ENCODE measurements around the gene LDB2.

The LDB2 gene

DNA sequence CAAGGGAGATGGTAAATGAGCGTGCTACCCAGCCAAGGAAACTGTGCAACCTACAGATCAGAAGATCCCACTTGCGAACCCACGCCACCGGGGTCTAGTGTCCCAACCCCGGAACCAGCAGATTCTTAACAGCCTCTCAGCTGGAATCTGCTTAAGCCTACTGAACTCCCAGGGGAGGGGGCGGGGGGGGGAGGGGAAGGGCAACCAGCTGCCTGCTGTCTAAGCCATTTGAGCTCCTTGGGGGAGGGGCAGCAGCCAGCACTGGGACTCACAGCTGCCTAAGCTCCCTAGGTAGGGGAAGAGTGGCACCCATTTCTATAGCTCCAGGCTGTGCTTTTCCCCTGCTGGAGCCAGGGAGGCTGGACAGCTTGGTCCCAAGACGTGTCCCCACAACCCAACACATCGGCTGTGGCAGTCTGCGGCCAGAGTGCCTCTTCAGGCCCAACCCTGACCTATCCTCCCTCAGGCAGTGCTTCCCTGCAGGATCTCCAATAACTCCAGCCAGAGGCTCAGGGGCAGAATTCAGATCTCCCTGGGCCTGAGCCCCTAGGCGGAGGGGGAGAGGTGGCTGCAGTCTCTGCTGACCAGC, 289.2 kb downstream of the LDB2 start:
- H3K4me3 ChIP-seq (ENCODE audit: low read length): no peak overlapping the region
- no peaks in the 10 kb centered on the region for H3K9me3 ChIP-seq (ENCODE audit: control insufficient read depth, insufficient read depth, low read length)
- TF ChIP-seq, protein P1, sequence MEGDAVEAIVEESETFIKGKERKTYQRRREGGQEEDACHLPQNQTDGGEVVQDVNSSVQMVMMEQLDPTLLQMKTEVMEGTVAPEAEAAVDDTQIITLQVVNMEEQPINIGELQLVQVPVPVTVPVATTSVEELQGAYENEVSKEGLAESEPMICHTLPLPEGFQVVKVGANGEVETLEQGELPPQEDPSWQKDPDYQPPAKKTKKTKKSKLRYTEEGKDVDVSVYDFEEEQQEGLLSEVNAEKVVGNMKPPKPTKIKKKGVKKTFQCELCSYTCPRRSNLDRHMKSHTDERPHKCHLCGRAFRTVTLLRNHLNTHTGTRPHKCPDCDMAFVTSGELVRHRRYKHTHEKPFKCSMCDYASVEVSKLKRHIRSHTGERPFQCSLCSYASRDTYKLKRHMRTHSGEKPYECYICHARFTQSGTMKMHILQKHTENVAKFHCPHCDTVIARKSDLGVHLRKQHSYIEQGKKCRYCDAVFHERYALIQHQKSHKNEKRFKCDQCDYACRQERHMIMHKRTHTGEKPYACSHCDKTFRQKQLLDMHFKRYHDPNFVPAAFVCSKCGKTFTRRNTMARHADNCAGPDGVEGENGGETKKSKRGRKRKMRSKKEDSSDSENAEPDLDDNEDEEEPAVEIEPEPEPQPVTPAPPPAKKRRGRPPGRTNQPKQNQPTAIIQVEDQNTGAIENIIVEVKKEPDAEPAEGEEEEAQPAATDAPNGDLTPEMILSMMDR (IDR thresholded peaks at IDR 0.05; ENCODE audit: low read depth, low read length, poor library complexity, severe bottlenecking): no peak
- TF ChIP-seq EZH2phosphoT487 (IDR thresholded peaks at IDR 0.05; ENCODE audit: borderline replicate concordance, low read length): no peak
- no peak overlapping the region for H3K4me2 ChIP-seq (ENCODE audit: low read length)
- no peaks in the 10 kb centered on the region for H3K79me2 ChIP-seq (ENCODE audit: control insufficient read depth, low read length)
- H4K20me1 ChIP-seq (ENCODE audit: control insufficient read depth, insufficient read depth, low read depth, low read length): no peaks in the 10 kb centered on the region
- H3K27me3 ChIP-seq (ENCODE audit: control insufficient read depth, low read length): no peaks in the 10 kb centered on the region
- no peaks in the 10 kb centered on the region for H3K36me3 ChIP-seq (ENCODE audit: control insufficient read depth, low read length)
- H3F3A ChIP-seq (ENCODE audit: control insufficient read depth, insufficient read depth): no peaks in the 10 kb centered on the region
- H3K27ac ChIP-seq (ENCODE audit: low read depth, low read length): no peak overlapping the region
- H3K9me2 ChIP-seq (replicated peaks; ENCODE audit: control insufficient read depth, low read length): no peaks in the 10 kb centered on the region
- no peaks in the 10 kb centered on the region for H3K4me1 ChIP-seq (ENCODE audit: control insufficient read depth, low read length)

DNA sequence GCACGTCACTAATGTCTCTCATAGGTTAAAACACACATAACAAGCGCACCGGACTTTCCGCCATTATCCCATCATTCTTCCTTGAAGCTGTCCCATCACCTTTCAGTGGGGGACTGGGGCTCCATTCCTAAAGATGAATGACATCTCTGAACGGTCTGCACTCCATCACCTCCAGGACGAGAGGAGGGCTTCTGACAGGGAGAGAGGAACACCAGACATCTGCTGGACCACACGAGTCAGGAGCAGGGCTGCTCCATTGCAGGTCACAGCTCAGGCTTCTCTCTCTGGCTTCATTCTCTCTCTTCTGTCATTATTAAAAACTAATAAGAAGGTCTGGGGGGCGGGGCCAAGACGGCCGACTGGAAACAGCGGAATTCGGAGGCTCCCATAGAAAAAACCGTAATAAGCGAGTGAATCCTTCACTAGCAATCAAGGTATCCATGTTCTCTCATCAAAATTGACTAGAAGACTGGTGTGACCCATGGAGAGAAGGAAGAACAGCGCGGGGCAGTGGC, 289.8 kb downstream of the LDB2 start:
- no peak overlapping the region for H3K4me3 ChIP-seq (ENCODE audit: low read length)
- no peaks in the 10 kb centered on the region for H3K9me2 ChIP-seq (replicated peaks; ENCODE audit: control insufficient read depth, low read length)
- TF ChIP-seq, protein P1 (IDR thresholded peaks at IDR 0.05; ENCODE audit: low read depth, low read length, poor library complexity, severe bottlenecking): no peak
- no peak for TF ChIP-seq EZH2phosphoT487 (IDR thresholded peaks at IDR 0.05; ENCODE audit: borderline replicate concordance, low read length)
- H3K36me3 ChIP-seq (ENCODE audit: control insufficient read depth, low read length): no peaks in the 10 kb centered on the region
- H3K4me1 ChIP-seq (ENCODE audit: control insufficient read depth, low read length): no peaks in the 10 kb centered on the region
- H3F3A ChIP-seq (ENCODE audit: control insufficient read depth, insufficient read depth): no peaks in the 10 kb centered on the region
- no peaks in the 10 kb centered on the region for H3K9me3 ChIP-seq (ENCODE audit: control insufficient read depth, insufficient read depth, low read length)
- H3K4me2 ChIP-seq (ENCODE audit: low read length): no peak overlapping the region
- no peaks in the 10 kb centered on the region for H4K20me1 ChIP-seq (ENCODE audit: control insufficient read depth, insufficient read depth, low read depth, low read length)
- no peaks in the 10 kb centered on the region for H3K79me2 ChIP-seq (ENCODE audit: control insufficient read depth, low read length)
- no peak overlapping the region for H3K27ac ChIP-seq (ENCODE audit: low read depth, low read length)
- no peaks in the 10 kb centered on the region for H3K27me3 ChIP-seq (ENCODE audit: control insufficient read depth, low read length)

DNA sequence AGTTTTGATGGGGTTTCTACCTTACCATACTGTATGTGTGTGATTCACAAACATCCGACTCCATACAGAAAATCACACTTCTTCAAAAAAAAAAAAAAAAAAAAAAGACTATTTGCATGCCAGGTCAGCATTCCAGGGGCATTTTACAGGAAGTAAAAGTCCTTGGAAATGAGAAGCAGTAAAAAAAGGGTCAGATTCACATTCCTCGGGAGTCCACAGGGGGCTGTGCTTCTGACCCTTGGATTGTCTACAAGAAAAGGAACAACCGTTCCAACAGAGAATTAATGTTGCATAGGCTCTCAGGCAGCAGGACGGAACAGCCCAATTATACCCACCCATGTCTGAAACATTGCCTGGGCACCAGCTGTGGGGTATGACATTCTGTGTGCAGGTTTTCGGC, 290.3 kb downstream of the LDB2 start:
- no peaks in the 10 kb centered on the region for H4K20me1 ChIP-seq (ENCODE audit: control insufficient read depth, insufficient read depth, low read depth, low read length)
- H3K79me2 ChIP-seq (ENCODE audit: control insufficient read depth, low read length): no peaks in the 10 kb centered on the region
- H3K9me3 ChIP-seq (ENCODE audit: control insufficient read depth, insufficient read depth, low read length): no peaks in the 10 kb centered on the region
- H3K4me3 ChIP-seq (ENCODE audit: low read length): no peak overlapping the region
- TF ChIP-seq EZH2phosphoT487 (IDR thresholded peaks at IDR 0.05; ENCODE audit: borderline replicate concordance, low read length): no peak
- TF ChIP-seq, protein P1 (IDR thresholded peaks at IDR 0.05; ENCODE audit: low read depth, low read length, poor library complexity, severe bottlenecking): no peak
- H3K27me3 ChIP-seq (ENCODE audit: control insufficient read depth, low read length): no peaks in the 10 kb centered on the region
- no peak overlapping the region for H3K27ac ChIP-seq (ENCODE audit: low read depth, low read length)
- no peak overlapping the region for H3K4me2 ChIP-seq (ENCODE audit: low read length)
- H3K4me1 ChIP-seq (ENCODE audit: control insufficient read depth, low read length): no peaks in the 10 kb centered on the region
- no peaks in the 10 kb centered on the region for H3K9me2 ChIP-seq (replicated peaks; ENCODE audit: control insufficient read depth, low read length)
- no peaks in the 10 kb centered on the region for H3F3A ChIP-seq (ENCODE audit: control insufficient read depth, insufficient read depth)
- no peaks in the 10 kb centered on the region for H3K36me3 ChIP-seq (ENCODE audit: control insufficient read depth, low read length)
